OCI-LY7 (cell line): Measurements from ENCODE around the gene PPM1F.

ENCODE experiments used
- EZH2phosphoT487 ChIP-seq: fragments of 200-600 bp; sonication (generic); IDR thresholded peaks from 2 replicates; pipeline ENCODE4 v1.6.1; 2018; ENCODE audit warnings: low read depth, borderline replicate concordance, mild to moderate bottlenecking, mixed run types, antibody characterized with exemption, low read length, moderate library complexity, mixed read lengths
- TF ChIP-seq, protein P1 (sequence below): fragments of 200-600 bp; sonication (generic); conservative IDR thresholded peaks from 2 replicates; pipeline ENCODE4 v1.5.1; 2014; ENCODE audit warnings: mild to moderate bottlenecking, antibody characterized with exemption, low read length, moderate library complexity, mixed read lengths

DNA sequence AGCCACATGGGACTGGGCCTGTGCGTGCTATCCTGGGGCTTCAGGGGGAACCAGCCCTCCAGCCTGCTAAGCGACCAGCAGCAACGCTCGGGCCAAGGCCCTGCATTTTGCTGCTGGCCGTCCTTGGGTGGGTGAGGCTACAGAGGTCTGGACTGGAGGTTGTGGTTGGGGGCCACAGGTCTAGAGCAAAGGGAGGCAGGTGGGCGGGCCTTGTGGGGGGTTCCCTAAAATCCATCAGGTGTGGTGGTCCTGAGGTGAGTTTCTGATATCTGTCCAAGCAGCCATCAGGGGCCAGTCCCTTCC, 34.7 kb downstream of the PPM1F start:
- no peak for TF ChIP-seq EZH2phosphoT487
- TF ChIP-seq, protein P1, sequence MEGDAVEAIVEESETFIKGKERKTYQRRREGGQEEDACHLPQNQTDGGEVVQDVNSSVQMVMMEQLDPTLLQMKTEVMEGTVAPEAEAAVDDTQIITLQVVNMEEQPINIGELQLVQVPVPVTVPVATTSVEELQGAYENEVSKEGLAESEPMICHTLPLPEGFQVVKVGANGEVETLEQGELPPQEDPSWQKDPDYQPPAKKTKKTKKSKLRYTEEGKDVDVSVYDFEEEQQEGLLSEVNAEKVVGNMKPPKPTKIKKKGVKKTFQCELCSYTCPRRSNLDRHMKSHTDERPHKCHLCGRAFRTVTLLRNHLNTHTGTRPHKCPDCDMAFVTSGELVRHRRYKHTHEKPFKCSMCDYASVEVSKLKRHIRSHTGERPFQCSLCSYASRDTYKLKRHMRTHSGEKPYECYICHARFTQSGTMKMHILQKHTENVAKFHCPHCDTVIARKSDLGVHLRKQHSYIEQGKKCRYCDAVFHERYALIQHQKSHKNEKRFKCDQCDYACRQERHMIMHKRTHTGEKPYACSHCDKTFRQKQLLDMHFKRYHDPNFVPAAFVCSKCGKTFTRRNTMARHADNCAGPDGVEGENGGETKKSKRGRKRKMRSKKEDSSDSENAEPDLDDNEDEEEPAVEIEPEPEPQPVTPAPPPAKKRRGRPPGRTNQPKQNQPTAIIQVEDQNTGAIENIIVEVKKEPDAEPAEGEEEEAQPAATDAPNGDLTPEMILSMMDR = no peak
